HG03103 (cell line): ENCODE measurements around the gene EEF2K.

Experiments
- ATAC-seq: cut with Tn5 transposase; IDR thresholded peaks from one replicate; pipeline ENCODE4 v1.9.1; 2021; ENCODE audit warnings: low read depth; ENCODE audit not compliant: unreplicated experiment

Gene EEF2K

DNA sequence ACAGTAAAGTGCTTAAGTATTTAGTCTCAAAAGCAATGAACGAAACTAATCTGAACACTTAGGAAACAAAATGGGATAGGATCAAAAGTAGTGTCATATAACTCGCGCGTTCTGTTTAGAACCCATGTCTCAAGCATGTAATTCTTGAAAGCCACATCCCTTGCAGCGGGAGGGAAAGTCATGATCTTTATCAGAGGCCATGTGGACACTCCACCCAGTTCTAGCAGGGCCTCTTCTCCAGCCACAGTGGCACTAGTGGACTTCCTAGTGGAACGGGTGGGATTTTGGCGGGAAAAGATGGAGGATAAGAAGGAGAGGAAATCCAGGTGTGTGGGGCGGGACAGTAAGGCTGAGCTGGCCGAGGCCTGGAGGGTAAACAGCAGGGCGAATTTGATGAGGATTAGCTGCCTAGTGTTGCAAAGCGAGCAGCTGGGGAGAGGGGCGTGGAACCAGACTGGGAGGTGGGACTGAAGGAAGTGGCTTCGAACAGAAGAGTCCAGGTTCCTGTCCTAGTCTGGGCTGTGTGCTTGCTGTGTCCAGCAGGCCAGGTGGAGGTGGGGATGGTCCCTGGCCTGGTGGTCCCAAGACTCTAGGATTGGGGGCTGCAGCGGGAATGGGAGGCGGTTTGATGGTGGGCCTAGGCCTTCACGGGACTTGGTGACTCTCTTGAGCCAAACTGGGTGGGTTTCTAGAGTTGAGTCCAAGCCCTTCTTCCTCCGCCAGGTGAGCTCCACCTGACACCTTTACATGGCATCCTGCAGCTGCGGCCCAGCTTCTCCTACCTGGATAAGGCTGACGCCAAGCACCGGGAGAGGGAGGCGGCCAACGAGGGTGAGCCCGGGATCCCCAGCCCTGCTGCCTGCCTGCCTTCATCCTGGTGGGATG lies 107.1 kb downstream of the EEF2K start:
- ATAC-seq: no peak

DNA sequence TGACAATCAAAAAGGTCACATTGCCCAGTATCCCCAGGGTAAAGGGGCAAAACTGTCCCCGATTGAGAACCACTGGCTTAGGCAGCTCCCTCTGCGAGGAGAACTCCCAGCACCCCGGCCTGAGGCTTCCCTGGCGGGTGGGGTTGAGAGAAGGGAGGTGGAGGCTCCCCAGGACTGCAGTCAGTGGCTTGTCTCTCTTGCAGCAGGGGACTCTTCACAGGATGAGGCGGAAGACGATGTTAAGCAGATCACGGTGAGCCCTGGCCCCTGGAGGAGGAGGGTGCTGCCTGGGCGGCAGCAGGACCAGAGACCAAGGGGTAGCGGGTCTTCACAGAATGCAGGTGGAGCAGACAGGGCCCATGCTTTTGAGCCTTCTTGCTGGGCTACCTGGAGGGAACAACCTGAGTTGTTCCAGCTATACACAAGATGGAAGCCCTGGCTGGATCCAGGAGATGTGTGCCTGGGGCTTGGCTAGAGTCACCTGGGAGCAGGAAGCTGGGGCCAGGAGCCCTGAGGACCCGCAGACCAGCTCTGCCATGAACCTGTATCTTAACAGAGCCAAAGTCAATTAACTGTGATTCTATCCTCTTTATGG lies 107.9 kb downstream of the EEF2K start:
- ATAC-seq: no peak

- ATAC-seq: no peak
These were observed 108.9 kb downstream of the EEF2K start for GRCh38 chr16:22314661-22315626.

- no peak for ATAC-seq
These were observed 109.9 kb downstream of the EEF2K start for GRCh38 chr16:22315979-22316378.

- no peak for ATAC-seq
These were observed 110.3 kb downstream of the EEF2K start for GRCh38 chr16:22316411-22316811.

DNA sequence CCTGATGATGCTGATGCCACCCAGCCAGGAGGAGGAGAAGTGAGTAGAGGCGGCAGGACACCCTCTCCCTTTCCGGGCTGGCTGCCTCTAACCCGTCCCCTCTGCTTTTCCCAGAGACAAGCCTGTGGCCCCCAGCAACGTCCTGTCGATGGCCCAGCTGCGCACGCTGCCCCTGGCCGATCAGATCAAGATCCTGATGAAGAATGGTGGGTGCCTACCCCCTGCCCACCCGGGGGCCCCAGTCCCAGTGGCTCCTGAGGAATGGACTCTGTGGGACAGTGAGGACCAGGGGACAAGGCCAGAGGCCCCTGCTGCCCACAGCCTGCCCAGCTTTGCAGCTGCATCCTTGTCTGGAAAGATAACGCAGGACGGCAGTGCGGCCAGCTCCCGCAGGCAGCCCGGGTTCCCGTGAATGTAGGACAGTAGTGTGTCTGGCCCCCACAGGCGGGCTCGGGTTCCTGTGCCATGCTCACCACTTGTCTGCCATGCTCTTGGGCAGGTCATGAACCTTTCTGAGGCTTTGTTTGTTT lies 111.0 kb downstream of the EEF2K start:
- no peak for ATAC-seq

- no peak for ATAC-seq
These were observed 111.5 kb downstream of the EEF2K start for GRCh38 chr16:22317625-22318024.

DNA sequence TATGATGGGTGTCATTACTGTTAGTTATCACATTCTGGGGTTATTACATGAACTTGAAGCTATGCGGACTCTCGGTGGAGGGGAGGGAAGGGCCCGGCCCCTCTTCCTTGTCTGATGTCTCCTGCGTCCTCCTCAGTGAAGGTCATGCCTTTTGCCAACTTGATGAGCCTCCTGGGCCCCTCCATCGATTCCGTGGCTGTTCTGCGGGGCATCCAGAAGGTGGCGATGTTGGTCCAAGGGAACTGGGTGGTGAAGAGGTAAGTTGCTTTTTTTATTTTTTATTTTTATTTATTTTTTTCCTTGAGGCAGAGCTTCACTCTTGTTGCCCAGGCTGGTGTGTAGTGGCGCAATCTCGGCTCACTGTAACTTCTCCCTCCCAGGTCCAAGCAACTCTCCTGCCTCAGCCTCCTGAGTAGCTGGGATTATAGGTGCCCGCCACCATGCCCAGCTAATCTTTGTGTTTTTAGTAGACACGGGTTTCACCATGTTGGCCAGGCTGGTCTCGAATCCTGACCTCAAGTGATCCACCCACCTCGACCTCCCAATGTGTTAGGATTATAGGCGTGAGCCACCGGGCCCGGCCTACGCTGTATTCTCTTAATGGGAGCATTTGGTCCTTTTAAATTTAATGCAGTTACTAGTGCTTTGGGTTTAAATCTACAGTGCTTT lies 112.7 kb downstream of the EEF2K start:
- ATAC-seq: no peak

DNA sequence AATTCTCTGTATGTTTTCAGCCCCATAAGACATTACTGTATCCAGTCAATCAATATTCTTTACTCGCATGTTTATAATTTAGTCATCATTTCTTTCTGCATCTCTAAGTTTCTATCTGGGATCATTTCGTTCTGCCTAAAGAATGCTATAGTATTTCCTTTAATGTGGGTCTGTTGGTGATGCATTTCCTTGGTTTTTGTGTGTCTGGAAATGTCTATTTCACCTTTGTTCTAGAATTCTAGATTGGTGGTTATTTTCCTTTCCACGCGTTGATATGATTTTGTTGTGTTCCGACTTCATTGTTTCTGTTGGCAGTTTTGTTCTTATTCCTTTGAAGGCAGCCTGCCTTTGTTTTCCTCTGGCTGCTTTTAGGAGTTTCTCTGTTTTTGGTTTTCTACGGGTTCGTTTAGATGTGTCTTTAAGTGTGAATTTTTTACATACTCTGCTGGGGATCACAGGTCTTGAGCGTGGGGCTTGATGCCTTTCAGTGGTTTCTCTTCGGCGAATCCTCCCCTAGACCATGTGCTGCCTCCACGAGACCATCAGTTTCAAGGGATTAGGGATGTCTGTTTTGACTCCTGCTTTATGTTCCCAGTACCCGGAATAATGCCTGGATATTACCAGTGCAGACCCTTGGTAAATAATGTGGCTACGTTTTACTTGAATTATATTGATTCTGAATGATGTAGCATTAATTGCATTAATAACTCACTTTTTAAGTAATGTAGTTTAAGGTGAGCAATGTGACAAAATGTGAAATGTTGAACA lies 114.7 kb downstream of the EEF2K start:
- no peak for ATAC-seq

GRCh38 chr16:22321340-22322001 lies 115.4 kb downstream of the EEF2K start:
- no peak for ATAC-seq

DNA sequence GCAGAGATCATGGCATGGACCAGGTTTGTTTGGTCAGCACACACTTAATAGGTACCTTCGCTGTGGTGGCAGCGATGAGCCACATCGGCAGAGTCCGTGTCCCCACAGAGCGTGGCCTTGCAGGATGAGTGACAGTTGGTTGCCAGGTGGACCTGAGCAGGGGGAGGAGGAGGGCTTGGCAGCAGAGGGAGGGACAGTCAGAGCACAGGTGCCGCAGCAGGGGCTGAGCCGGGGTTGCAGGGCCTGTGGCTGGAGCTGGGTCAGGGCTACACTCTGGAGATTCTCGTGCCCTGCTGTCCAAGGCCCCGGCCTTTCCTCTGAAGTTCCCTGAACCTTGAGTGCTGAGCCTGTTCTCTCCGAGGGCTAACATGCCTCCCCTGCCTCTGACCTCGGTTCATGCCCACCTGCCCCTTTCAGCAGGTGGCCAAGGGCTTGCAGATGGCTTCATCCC lies 116.0 kb downstream of the EEF2K start:
- no peak for ATAC-seq

DNA sequence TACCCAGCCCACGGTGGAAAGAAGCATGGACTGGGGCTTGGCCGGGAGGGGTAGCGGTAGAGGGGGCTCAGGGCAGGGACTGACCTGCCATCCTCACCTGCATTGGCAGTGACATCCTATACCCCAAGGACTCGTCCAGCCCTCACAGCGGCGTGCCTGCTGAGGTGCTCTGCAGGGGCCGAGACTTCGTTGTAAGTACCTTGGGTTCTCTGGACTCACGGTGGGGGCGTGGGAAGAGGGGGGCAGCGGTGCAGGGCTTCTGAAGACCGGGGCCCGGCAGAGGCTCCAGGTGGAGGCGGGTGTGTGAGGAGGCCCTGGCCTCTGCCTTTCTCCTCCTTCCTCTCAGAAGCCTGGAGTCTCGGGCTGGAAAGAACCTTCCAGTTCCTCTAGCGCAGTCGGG lies 116.7 kb downstream of the EEF2K start:
- ATAC-seq: no peak

DNA sequence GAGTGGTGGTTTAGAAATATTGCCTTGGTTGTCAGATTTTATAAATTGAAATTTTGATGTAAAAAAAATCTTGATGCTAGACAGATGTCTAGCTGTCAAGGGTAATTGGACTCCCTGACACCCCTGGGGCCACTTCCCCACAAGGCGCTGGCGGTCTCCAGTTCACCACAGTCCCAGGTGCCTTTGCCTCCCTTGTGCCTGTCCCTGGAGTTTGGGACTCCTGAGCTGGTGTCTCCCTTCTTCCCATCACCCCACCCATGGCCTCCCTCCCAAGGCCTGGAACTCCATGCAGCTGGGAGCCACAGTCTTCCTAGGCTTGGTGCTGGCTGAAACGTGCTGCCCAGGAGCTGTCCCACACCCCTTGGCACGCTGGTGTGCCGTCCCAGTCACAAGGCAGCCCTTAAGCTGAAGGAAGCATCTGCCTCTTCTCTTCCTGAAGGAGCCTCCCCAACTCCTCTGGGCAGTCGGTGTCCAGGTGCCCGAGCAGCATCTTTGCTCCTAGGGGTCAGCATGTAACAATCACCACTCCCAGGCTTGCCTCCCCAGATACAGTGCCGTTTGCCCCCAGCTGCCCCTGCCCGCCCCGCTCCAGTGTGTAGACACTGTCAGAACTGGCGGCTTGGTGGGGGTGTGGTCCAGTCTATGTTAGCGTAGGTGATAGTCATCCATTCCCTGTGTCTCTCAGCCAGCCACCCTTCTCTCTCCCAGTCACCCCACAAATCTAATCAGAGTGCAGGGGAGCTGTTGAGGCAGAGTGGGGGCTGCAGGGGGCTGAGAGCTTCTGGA lies 117.3 kb downstream of the EEF2K start:
- no peak for ATAC-seq

DNA sequence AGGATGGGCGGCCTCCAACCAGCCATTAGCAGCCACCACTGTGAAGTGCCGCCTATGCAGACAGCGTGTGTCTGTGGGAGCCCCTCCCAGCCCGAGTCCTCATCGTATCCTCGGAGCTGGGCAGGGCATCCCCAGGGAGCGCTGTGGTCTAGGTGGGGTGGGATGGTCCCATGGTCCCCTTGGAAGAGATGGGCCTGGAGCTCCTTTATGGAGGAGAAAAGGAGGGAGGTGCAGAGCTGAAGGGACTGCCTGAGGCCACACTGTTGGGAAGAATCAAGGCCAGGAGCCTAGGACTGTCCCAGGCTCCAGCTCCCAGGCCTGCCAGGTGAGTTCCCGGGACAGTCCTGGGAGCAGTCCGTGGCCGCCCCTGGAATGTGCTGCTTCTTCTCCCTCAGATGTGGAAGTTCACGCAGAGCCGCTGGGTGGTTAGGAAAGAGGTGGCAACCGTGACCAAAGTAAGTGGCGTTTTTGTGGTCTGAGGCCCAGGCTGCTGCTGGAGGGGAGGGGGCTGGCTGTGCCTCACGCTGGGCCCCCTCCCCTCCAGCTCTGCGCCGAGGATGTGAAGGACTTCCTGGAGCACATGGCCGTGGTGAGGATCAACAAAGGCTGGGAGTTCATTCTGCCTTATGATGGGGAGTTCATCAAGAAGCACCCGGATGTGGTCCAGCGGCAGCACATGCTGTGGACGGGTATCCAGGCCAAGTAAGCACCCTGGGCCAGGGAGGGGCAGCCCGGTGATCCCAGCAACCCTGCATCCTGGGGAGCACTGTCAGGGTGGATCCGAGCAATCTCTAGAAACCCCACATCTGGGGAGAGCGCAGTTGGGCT lies 118.1 kb downstream of the EEF2K start:
- ATAC-seq: no peak

- no peak for ATAC-seq
These were observed 118.9 kb downstream of the EEF2K start for GRCh38 chr16:22324787-22325597.

- ATAC-seq: no peak
These were observed 119.7 kb downstream of the EEF2K start for GRCh38 chr16:22325598-22326368.
